DOHH2 (cell line): ENCODE results near the gene TSPAN14.

Experiments
- H3F3A ChIP-seq: fragments of 200-600 bp; sonication (generic), shearing (Covaris generic); 2 replicates; pipeline ENCODE4 v1.6.0; 2016; ENCODE audit warnings: antibody characterized with exemption, mild to moderate bottlenecking; ENCODE audit not compliant: control insufficient read depth, insufficient read depth
- H3K27ac ChIP-seq: fragments of 200-600 bp; sonication (generic); 2 replicates; pipeline ENCODE4 v1.5.1; 2014; ENCODE audit warnings: low read depth, mild to moderate bottlenecking, low read length, moderate library complexity
- H3K27me3 ChIP-seq: fragments of 200-600 bp; sonication (generic); 2 replicates; pipeline ENCODE4 v1.6.1; 2014; ENCODE audit warnings: mild to moderate bottlenecking, low read length, mixed read lengths; ENCODE audit not compliant: control insufficient read depth
- H3K36me3 ChIP-seq: fragments of 200-600 bp; sonication (generic); 2 replicates; pipeline ENCODE4 v1.6.1; 2014; ENCODE audit warnings: mild to moderate bottlenecking, low read length, moderate library complexity, mixed read lengths; ENCODE audit not compliant: control insufficient read depth
- H3K4me1 ChIP-seq: fragments of 200-600 bp; sonication (generic); 2 replicates; pipeline ENCODE4 v1.6.1; 2014; ENCODE audit warnings: mild to moderate bottlenecking, low read length, mixed read lengths; ENCODE audit not compliant: control insufficient read depth
- H3K4me2 ChIP-seq: fragments of 200-600 bp; sonication (generic); 2 replicates; pipeline ENCODE4 v1.6.0; 2014; ENCODE audit warnings: mild to moderate bottlenecking, low read length, moderate library complexity
- H3K4me3 ChIP-seq: fragments of 200-600 bp; sonication (generic); 2 replicates; pipeline ENCODE4 v1.5.1; 2014; ENCODE audit warnings: mild to moderate bottlenecking, low read length, mixed read lengths
- H3K79me2 ChIP-seq: fragments of 200-600 bp; sonication (generic); 2 replicates; pipeline ENCODE4 v1.6.1; 2014; ENCODE audit warnings: mild to moderate bottlenecking, low read length, mixed read lengths; ENCODE audit not compliant: control insufficient read depth
- H3K9me2 ChIP-seq: fragments of 200-600 bp; sonication (generic); replicated peaks from 2 replicates; pipeline ENCODE4 v1.6.1; 2014; ENCODE audit warnings: mild to moderate bottlenecking, low read length, mixed read lengths; ENCODE audit not compliant: control insufficient read depth
- H3K9me3 ChIP-seq: fragments of 200-600 bp; sonication (generic); 2 replicates; pipeline ENCODE4 v1.6.1; 2014; ENCODE audit warnings: antibody characterized with exemption, low read length, mixed read lengths; ENCODE audit not compliant: control insufficient read depth, insufficient read depth
- H4K20me1 ChIP-seq: fragments of 200-600 bp; sonication (generic); 2 replicates; pipeline ENCODE4 v1.6.0; 2014; ENCODE audit warnings: low read depth, mild to moderate bottlenecking, antibody characterized with exemption, low read length, moderate library complexity; ENCODE audit not compliant: control insufficient read depth, insufficient read depth
- EZH2phosphoT487 ChIP-seq: fragments of 200-600 bp; sonication (generic); IDR thresholded peaks from 2 replicates; pipeline ENCODE4 v1.6.1; 2017; ENCODE audit warnings: borderline replicate concordance, mild to moderate bottlenecking, antibody characterized with exemption, low read length, moderate library complexity, mixed read lengths
- TF ChIP-seq, protein P1 (sequence below): fragments of 200-600 bp; sonication (generic); IDR thresholded peaks from one replicate; pipeline ENCODE4 v1.5.1; 2014; ENCODE audit warnings: antibody characterized with exemption, mild to moderate bottlenecking, low read depth, low read length; ENCODE audit not compliant: poor library complexity, severe bottlenecking

Gene TSPAN14

DNA sequence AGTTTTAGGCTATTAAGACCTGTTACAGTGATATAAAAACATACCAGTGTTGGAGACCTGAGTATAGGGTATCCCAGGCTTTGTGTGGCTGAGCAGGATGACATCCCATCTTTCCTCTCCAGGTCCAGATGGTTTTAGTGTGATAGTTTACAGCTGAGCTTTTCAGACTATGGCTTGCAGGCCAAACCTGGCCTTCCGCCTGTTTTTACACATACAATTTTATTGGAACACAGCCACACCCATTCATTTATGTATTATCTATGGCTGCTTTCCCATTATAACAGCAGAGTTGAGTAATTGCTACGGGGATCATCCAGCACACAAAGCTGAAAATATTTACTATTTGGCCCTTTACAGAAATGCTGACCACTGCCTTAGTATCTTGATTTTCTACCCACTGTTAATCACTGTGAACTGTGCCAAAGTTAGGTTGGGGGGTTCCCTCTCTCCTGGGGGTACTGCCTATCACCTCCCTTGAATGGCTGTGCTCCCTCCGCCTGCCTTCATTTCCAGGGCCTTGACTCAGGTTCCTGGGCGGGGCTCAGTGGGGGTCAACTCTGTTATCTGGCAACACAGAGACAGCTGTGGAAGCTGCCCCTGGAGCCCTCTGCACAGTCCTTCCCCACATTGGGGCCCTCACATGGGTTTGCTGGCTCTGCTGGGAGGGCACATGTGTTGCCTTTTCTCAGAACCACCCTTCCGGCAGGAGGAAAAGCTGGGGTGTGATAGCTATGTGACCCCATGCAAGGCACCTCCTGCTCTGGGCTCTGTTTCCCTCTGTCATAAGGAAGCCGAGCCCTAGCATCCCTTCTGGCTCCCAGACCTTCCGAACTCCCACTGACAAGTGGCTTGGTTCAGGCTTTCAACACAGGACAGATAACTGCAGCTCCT lies 43.3 kb downstream of the TSPAN14 start:
- Histone ChIP-seq H3K4me1 (peaks cover 61% of the 10 kb centered on the region), H3K4me2 (no peak overlapping the region)
- no peak for TF ChIP-seq EZH2phosphoT487
- TF ChIP-seq, protein P1, sequence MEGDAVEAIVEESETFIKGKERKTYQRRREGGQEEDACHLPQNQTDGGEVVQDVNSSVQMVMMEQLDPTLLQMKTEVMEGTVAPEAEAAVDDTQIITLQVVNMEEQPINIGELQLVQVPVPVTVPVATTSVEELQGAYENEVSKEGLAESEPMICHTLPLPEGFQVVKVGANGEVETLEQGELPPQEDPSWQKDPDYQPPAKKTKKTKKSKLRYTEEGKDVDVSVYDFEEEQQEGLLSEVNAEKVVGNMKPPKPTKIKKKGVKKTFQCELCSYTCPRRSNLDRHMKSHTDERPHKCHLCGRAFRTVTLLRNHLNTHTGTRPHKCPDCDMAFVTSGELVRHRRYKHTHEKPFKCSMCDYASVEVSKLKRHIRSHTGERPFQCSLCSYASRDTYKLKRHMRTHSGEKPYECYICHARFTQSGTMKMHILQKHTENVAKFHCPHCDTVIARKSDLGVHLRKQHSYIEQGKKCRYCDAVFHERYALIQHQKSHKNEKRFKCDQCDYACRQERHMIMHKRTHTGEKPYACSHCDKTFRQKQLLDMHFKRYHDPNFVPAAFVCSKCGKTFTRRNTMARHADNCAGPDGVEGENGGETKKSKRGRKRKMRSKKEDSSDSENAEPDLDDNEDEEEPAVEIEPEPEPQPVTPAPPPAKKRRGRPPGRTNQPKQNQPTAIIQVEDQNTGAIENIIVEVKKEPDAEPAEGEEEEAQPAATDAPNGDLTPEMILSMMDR, result no peak

DNA sequence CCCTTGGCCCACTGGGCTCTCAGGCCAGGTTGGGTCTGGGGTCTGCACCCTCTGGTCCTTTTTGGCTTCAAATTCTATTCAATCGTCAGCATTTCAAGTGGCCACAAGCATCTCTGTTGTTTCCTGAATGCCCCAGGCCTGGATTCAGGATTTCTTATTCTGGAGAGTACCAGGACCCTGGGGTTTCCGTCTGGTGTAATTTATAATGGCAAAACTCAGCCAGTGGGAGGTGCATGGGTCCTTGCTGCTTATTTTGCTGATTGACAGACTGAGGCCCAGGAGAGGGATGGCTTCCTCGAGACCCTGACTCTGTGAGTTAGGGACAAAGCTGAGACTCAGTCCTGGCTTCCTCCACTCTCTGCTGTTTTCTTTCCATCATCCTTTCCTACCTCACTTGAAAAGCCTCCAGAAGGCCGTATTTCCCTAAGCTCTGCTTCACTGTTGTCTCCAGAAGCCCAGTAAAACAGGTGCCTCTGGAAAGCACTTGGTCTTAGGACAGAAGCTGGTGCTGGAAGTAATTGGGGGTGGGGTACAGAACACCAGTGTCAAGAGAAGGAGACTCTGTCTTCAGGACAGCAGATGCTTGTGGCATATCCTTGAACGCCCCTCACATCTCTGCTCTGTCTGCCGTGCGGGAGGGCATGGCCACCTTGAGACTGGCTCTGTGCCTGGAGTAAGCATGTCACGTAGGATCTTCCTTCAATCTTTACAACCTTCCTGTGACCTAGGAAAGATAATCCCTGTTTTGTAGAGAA lies 44.1 kb downstream of the TSPAN14 start:
- Histone ChIP-seq H4K20me1 (no peaks in the 10 kb centered on the region), H3K9me2 (no peaks in the 10 kb centered on the region), H3K4me1 (peaks cover 52% of the 10 kb centered on the region), H3K79me2 (peaks cover 37% of the 10 kb centered on the region), H3F3A (no peaks in the 10 kb centered on the region), H3K36me3 (peaks cover 19% of the 10 kb centered on the region), H3K4me2 (no peak overlapping the region), H3K27ac (no peak overlapping the region), H3K27me3 (no peaks in the 10 kb centered on the region), H3K4me3 (no peak overlapping the region), H3K9me3 (peaks cover 4% of the 10 kb centered on the region; the same call in 1 of the 2 replicates)
- TF ChIP-seq, protein P1, result no peak
- no peak for TF ChIP-seq EZH2phosphoT487

More for the DNA sequence above, 43.3 kb downstream of the TSPAN14 start:
- Histone ChIP-seq H3F3A (no peaks in the 10 kb centered on the region), H3K27me3 (no peaks in the 10 kb centered on the region), H3K27ac (no peak overlapping the region), H3K79me2 (peaks cover 37% of the 10 kb centered on the region), H3K36me3 (peaks cover 24% of the 10 kb centered on the region), H3K9me3 (peaks cover 4% of the 10 kb centered on the region; the same call in 1 of the 2 replicates), H3K9me2 (no peaks in the 10 kb centered on the region), H4K20me1 (no peaks in the 10 kb centered on the region), H3K4me3 (no peak overlapping the region)

DNA sequence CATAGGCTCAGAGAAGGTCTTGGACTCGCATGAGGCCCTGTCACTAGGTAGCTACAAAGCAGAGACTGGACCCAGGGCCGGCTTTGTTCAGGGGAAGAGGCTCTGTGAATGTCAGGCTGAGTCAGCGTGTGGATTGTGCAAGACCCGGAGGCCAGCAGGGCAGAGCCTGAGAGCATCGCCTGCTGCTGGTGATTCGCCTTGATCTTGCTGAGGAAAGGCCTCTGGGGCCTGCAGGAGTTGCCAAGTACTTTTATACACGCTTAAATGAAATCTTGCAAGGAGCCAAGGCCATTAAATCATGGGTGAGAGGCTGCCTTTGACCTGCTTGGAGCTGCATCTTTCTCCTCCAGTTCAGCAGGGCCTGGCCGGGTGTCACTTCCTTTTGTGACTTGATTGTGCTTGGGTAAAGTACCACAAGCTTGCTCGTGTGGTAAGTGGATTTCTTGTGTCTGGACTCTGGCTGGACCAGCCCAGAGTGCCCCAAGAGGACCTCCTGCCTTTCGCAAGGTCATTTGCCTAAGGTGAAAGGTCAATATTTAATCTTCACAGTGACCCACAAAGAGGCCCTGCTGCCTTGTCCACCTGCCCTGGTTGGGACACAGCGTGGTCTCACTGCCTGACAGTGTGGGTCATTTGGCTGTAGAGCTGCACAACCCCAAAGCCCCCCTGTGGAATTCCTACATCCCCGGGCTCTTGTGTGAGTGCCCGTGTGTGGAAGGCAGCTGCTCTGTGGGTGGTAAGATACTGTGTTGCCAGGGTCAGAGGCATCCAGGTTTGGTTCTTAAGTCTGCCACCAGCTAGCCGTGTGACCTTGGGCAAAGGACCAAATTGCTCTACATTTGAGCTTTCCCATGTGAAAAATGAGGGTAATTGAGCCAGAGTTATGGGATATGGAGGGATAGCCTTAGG lies 45.0 kb downstream of the TSPAN14 start:
- Histone ChIP-seq H3K79me2 (peaks cover 31% of the 10 kb centered on the region), H3K9me3 (peaks cover 4% of the 10 kb centered on the region; the same call in 1 of the 2 replicates), H3K4me2 (peak overlapping the region; percentile 49), H4K20me1 (no peaks in the 10 kb centered on the region), H3K4me3 (peak overlapping the region; percentile 42; the same call in 1 of the 2 replicates), H3K27ac (no peak overlapping the region), H3K36me3 (peaks cover 15% of the 10 kb centered on the region), H3K4me1 (peaks cover 47% of the 10 kb centered on the region), H3K27me3 (no peaks in the 10 kb centered on the region), H3K9me2 (no peaks in the 10 kb centered on the region), H3F3A (no peaks in the 10 kb centered on the region)
- TF ChIP-seq, protein P1, result no peak
- no peak for TF ChIP-seq EZH2phosphoT487
